GM18502 (cell line): Measurements from ENCODE around the gene RUNX3.

Source experiments
- ATAC-seq: cut with Tn5 transposase; IDR thresholded peaks from one replicate; pipeline ENCODE4 v1.9.1; 2021; ENCODE audit warnings: mild to moderate bottlenecking; ENCODE audit not compliant: unreplicated experiment, poor library complexity

Gene RUNX3

GRCh38 chr1:24932284-24932683, 2.2 kb upstream of the RUNX3 start:
- no peak for ATAC-seq

- ATAC-seq = no peak
These were observed 1.6 kb upstream of the RUNX3 start for GRCh38 chr1:24931468-24932231.

- ATAC-seq = no peak
These were observed 1.0 kb upstream of the RUNX3 start for GRCh38 chr1:24931146-24931467.

- ATAC-seq = peak; percentile 15
These were observed 447 bp downstream of the RUNX3 start for GRCh38 chr1:24929398-24930259.

GRCh38 chr1:24928689-24929397, 1.2 kb downstream of the RUNX3 start:
- peak; percentile 4 for ATAC-seq

GRCh38 chr1:24927988-24928688, 1.9 kb downstream of the RUNX3 start:
- ATAC-seq = no peak

- no peak for ATAC-seq
These were observed 2.6 kb downstream of the RUNX3 start for GRCh38 chr1:24927473-24927872.

GRCh38 chr1:24926563-24927249, 3.4 kb downstream of the RUNX3 start:
- no peak for ATAC-seq

GRCh38 chr1:24925963-24926362, 4.1 kb downstream of the RUNX3 start:
- ATAC-seq = no peak

- ATAC-seq = no peak
These were observed 4.8 kb downstream of the RUNX3 start for GRCh38 chr1:24925082-24925779.

GRCh38 chr1:24923485-24924113, 6.5 kb downstream of the RUNX3 start:
- no peak for ATAC-seq

GRCh38 chr1:24921938-24922662, 8.0 kb downstream of the RUNX3 start:
- ATAC-seq = no peak

- no peak for ATAC-seq
These were observed 8.7 kb downstream of the RUNX3 start for GRCh38 chr1:24921412-24921811.

GRCh38 chr1:24920533-24920925, 9.5 kb downstream of the RUNX3 start:
- ATAC-seq = no peak

- ATAC-seq = no peak
These were observed 10.1 kb downstream of the RUNX3 start for GRCh38 chr1:24919791-24920532.

GRCh38 chr1:24918995-24919605, 11.0 kb downstream of the RUNX3 start:
- no peak for ATAC-seq

GRCh38 chr1:24918370-24918769, 11.7 kb downstream of the RUNX3 start:
- no peak for ATAC-seq
